ENCODE data around the gene SYNDIG1.

DNA sequence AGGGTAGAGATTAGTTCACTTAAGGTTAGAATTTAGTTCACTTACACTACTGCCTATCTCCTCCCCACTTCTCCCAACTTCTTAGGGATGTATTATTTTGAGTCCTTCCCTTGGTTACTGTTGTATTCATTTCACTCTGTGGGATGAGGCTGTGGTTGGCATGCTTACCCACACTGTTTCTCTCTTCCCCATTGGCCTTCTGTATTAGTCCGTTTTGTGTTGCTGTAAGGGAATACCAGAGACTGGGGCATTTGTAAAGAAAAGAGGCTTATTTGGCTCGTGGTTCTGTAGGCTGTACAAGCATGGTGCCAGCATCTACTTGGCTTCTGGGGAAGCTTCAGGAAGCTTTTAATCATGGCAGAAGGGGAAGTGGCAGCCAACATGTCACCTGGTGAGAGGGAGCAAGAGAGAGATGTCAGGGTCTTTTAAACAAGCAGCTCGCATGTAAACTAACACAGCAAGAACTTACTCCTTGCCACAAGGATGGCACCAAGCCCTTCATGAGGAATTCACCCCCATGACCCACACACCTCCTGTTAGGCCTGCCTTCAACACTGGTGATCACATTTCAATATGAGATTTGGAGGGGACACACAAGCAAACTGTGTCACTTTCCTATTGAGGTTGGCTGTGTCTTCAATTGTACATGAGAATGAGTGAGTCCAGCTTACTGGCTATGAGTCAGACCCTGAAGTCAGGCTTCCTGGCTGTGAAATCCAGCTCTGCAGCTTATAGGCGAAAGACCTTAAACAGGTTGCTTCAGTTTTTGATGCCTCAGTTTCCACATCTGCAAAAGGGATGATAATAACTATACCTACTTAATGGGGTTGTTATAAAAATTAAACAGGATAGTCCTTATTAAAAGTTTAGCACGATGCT, 53.3 kb downstream of the SYNDIG1 start:
- TF ChIP-seq, protein P1, sequence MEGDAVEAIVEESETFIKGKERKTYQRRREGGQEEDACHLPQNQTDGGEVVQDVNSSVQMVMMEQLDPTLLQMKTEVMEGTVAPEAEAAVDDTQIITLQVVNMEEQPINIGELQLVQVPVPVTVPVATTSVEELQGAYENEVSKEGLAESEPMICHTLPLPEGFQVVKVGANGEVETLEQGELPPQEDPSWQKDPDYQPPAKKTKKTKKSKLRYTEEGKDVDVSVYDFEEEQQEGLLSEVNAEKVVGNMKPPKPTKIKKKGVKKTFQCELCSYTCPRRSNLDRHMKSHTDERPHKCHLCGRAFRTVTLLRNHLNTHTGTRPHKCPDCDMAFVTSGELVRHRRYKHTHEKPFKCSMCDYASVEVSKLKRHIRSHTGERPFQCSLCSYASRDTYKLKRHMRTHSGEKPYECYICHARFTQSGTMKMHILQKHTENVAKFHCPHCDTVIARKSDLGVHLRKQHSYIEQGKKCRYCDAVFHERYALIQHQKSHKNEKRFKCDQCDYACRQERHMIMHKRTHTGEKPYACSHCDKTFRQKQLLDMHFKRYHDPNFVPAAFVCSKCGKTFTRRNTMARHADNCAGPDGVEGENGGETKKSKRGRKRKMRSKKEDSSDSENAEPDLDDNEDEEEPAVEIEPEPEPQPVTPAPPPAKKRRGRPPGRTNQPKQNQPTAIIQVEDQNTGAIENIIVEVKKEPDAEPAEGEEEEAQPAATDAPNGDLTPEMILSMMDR (IDR thresholded peaks at IDR 0.05): no peak
- TF ChIP-seq POLR2A (IDR thresholded peaks at IDR 0.05): no peak
